MM.1S (cell line): ENCODE results near the gene ALDH1B1.

ENCODE experiments used
- CTCF ChIP-seq: fragments of 300-600 bp; sonication (generic); IDR thresholded peaks from 2 replicates; pipeline ENCODE4 v1.5.1; 2016; ENCODE audit warnings: antibody characterized with exemption, low read length, mixed read lengths
- EZH2 ChIP-seq: fragments of 300-600 bp; sonication (generic); optimal IDR thresholded peaks from 2 replicates; pipeline ENCODE3; 2017; ENCODE audit warnings: low read depth, mild to moderate bottlenecking, antibody characterized with exemption, low read length, mixed read lengths
- EZH2phosphoT487 ChIP-seq: fragments of 300-600 bp; sonication (generic); IDR thresholded peaks from 2 replicates; pipeline ENCODE4 v1.6.1; 2018; ENCODE audit warnings: antibody characterized with exemption, low read length

- no peak for TF ChIP-seq CTCF
- TF ChIP-seq EZH2phosphoT487, result no peak
- no peak for TF ChIP-seq EZH2
Measured at GRCh38 chr9:38344566-38345324, 47.8 kb upstream of the ALDH1B1 start.
